Measurements from ENCODE around the gene ATXN7. TPM values are rescaled to one million over a fixed set of nuclear protein-coding genes. Genes with fewer than 3 reads are reported as not detected.
A peak's percentile ranks its signal among the peaks of the same experiment; 100 is the strongest.

Gene ATXN7
- total RNA-seq, 2 experiments from 2014 or later: 27.1 to 58.3 TPM

DNA sequence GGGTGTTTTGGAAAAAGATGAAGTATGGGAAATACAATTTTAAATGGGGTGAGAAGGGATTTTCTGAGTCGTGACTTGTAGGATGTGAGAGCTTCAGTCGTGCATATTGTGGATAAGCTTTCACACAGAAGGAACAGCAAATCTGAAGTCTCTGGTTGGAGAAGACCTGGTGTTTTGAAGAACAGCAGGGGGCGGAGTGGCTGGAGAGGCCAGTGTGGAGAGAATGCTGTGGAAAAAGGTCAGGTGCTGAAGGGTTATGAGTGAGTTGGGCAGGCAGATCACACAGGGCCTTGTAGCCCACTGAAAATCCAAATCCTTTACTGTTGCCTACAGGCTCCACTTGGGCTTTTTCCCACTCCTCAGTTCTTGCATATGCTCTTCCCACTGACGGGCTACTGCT lies 62.6 kb downstream of the ATXN7 start:
- ChIA-PET CTCF (no interaction called here), POLR2A (no interaction called here)
- ATAC-seq (no peak), DNase-seq (no peak)
- H3K36me3 Mint-ChIP-seq (ENCODE audit: low read depth): peaks cover 45% of the 10 kb centered on the region
- H3K27me3 Mint-ChIP-seq: no peaks in the 10 kb centered on the region
- peak overlapping the region; percentile 32 for H3K27ac Mint-ChIP-seq
- intact Hi-C loops (cut with DNase I, micrococcal nuclease): no loop called here
- H3K9me3 Mint-ChIP-seq (ENCODE audit: low read depth): no peaks in the 10 kb centered on the region
- H3K4me3 Mint-ChIP-seq: no peak overlapping the region
- H3K4me1 Mint-ChIP-seq: peaks cover 19% of the 10 kb centered on the region

DNA sequence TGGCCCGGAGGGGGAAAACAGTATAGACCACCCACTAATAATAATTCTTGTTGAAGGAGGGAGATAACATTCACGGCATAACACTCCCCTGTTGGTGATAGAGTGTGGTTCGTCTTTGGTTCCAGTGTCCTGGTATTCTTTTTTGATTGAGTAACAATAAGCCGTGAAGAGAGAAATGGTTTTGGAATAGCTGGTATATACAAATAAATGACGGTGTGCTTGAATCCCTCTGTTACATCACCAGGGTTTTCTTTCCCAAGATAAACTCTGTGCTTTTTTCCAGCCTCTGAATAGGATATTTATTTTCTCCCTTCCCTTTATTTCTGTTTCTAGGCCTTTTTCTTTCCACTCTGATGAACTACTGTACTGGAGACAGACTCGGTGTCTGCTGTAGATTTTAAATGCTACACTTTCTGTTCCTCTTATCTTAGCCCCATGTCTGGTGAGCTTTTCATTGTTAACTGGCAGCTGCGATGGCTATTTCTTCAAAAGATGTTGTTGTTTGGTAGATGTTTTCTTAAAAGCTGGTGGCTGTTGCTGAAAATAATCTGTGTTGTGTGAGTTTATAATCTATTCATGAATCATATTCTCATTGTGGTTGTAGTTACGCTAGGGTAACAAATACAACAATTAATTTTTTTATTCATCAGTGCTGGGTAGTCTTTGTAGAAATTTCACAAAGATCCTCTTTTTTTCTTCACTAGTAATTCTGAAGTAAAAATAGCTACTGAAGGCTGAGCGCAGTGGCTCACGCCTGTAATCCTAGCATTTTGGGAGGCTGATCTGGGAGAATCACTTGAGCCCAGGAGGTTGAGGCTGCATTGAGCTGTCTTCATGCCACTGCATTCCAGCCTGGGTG lies 64.0 kb downstream of the ATXN7 start:
- H3K27ac Mint-ChIP-seq: no peak overlapping the region
- H3K4me3 Mint-ChIP-seq: no peak overlapping the region
- no peaks in the 10 kb centered on the region for H3K27me3 Mint-ChIP-seq
- H3K36me3 Mint-ChIP-seq (ENCODE audit: low read depth): peaks cover 40% of the 10 kb centered on the region
- intact Hi-C loops (cut with DNase I, micrococcal nuclease): no loop called here
- H3K4me1 Mint-ChIP-seq: peaks cover 21% of the 10 kb centered on the region
- H3K9me3 Mint-ChIP-seq (ENCODE audit: low read depth): no peaks in the 10 kb centered on the region
- DNase-seq (no peak), ATAC-seq (no peak)
- ChIA-PET POLR2A (interaction anchor here (1.2 kb wide), 1 partner anchor 37 kb away, joined by 3 read pairs; no protein-coding TSS in a partner anchor), CTCF (interaction anchor here (0.6 to 0.9 kb wide), 2 partner anchors 14 to 17 kb away, joined by 3 read pairs; no protein-coding TSS in a partner anchor)

DNA sequence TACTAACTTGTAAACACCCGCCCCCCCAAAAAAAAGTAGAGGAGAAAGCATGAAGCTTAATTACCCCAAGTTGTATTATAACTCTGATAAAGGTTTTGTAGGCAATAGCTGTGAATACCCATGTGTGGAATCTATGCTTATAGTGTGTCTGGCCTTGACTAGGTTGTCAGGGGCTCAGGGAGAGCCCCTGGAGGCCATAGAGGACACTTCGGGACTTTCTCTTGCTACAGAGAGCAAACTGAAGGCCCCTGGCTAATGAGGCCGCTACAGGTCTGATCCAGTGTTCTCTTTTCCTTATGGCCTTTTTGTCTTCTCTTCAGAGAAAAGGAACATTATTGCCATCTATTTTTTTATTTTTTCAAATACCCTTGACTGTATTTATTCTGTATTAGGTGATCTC lies 67.6 kb downstream of the ATXN7 start:
- ATAC-seq: no peak
- H3K36me3 Mint-ChIP-seq (ENCODE audit: low read depth): peaks cover 23% of the 10 kb centered on the region
- ChIA-PET POLR2A (no interaction called here), CTCF (no interaction called here)
- H3K27me3 Mint-ChIP-seq: no peaks in the 10 kb centered on the region
- no peak for DNase-seq
- H3K4me3 Mint-ChIP-seq: no peak overlapping the region
- peaks cover 44% of the 10 kb centered on the region for H3K4me1 Mint-ChIP-seq
- H3K9me3 Mint-ChIP-seq (ENCODE audit: low read depth): no peaks in the 10 kb centered on the region
- H3K27ac Mint-ChIP-seq: no peak overlapping the region
- intact Hi-C loops (cut with DNase I, micrococcal nuclease): no loop called here

DNA sequence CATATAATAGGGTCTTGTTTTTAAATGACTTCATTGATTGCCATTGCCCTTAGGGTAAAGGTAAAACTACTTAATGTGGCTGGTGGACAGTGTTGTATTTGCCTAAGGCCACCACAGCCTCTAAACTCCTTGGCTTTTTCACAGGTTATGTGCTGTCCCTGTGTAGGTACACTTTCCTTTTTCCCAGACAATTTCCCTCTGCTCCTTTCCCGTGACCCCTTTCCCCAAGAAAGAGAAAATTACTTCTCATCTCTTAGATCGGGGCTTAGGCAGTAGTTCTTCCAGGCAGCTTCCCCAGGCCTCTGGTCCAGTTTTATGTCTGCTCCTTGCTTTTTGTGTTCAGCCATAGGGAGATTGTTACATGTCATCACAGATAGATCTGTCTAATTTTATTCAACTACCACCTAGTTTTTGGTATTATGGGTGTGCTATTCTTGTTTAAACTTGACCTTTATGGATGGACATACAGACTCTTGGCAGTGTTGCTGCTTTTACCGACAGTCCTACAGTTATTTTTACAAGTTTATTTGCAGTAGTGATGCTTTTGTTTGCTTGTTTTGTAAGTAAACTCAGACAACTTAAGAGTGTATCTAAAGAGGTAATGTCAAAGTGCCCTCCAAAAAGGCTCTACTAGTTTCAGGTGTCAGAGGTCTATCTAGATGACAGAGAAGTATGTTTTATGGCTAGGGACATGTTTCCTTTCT lies 69.0 kb downstream of the ATXN7 start:
- H3K4me1 Mint-ChIP-seq: peaks cover 57% of the 10 kb centered on the region
- DNase-seq: no peak
- ATAC-seq: no peak
- ChIA-PET CTCF (interaction anchor here (1.4 kb wide), 1 partner anchor 9 kb away, joined by 4 read pairs; no protein-coding TSS in a partner anchor), POLR2A (no interaction called here)
- intact Hi-C loops (cut with DNase I, micrococcal nuclease): no loop called here
- H3K27ac Mint-ChIP-seq: no peak overlapping the region
- H3K27me3 Mint-ChIP-seq: no peaks in the 10 kb centered on the region
- no peaks in the 10 kb centered on the region for H3K9me3 Mint-ChIP-seq (ENCODE audit: low read depth)
- H3K4me3 Mint-ChIP-seq: no peak overlapping the region
- H3K36me3 Mint-ChIP-seq (ENCODE audit: low read depth): peaks cover 18% of the 10 kb centered on the region

DNA sequence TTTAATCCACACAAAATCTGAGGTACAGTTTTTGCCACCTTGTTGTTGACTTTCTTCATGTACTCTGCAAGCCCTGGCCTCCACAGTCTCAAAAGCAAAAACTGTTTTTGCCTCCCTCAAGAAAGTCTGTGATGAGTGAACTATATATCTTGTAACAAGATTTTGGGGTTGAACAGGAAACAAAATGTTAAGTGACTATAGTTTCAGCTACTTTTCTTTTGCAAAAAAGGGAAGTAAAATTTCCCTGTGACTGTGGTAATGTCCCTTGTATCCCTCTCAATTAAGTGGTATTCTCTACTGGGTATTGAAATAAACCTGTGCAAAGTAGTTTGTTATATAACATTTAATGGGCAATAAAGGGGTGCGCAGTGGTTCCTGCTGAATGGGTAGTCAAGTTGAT lies 69.8 kb downstream of the ATXN7 start:
- ATAC-seq (no peak), DNase-seq (no peak)
- H3K4me1 Mint-ChIP-seq: peaks cover 65% of the 10 kb centered on the region
- intact Hi-C loops (cut with DNase I, micrococcal nuclease): no loop called here
- CTCF ChIA-PET: interaction anchor here (1.4 kb wide), 1 partner anchor 8 kb away, joined by 4 read pairs; no protein-coding TSS in a partner anchor
- H3K27me3 Mint-ChIP-seq: no peaks in the 10 kb centered on the region
- H3K27ac Mint-ChIP-seq: peak overlapping the region; percentile 51
- POLR2A ChIA-PET: no interaction called here
- no peak overlapping the region for H3K4me3 Mint-ChIP-seq
- H3K9me3 Mint-ChIP-seq (ENCODE audit: low read depth): no peaks in the 10 kb centered on the region
- H3K36me3 Mint-ChIP-seq (ENCODE audit: low read depth): peaks cover 24% of the 10 kb centered on the region

DNA sequence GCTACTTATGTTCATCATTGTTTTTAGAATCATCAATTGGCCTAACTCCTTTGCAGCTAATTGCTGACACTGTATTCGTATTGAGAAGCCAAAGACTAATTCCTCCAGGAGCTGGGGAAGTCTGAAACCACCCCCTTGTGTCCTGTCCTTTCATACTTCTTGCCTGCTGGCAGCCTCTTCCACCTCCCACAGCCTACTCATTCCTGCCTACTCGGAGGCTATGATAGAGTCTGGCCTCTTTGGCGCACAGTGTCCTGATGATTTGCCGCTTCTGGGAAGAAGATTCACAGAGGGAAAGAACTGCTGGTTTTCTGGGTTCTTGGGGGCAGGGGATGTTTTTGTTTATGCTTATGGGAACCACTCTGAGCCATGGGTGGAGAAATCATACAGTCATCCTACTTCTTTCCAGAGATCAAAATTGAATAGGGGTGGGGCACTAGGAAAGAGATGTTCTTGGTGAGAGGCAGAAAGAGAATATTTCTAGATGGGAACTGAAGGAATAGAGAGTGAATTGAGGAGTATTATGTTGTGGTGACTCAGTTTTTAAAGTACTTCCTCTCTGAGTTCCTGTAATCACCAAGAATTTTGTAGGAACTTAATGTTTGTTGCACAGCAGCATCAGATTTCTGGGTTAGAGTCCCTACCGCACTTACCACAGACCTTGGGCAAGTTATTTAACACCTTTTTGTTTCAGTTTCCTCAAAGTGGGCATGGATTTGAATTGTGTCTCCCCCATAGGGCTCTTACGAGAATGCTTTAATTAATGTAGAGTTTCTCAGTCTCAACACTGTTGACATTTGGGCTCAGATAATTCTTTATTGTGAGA lies 70.6 kb downstream of the ATXN7 start:
- ChIA-PET CTCF (interaction anchor here (1.4 kb wide), 1 partner anchor 8 kb away, joined by 4 read pairs; no protein-coding TSS in a partner anchor), POLR2A (no interaction called here)
- Mint-ChIP-seq H3K4me3 (no peak overlapping the region), H3K9me3 (ENCODE audit: low read depth) (no peaks in the 10 kb centered on the region), H3K27ac (peak overlapping the region; percentile 25), H3K4me1 (peaks cover 68% of the 10 kb centered on the region), H3K27me3 (no peaks in the 10 kb centered on the region), H3K36me3 (ENCODE audit: low read depth) (peaks cover 25% of the 10 kb centered on the region)
- intact Hi-C loops (cut with DNase I, micrococcal nuclease): no loop called here
- DNase-seq: no peak
- peak; percentile 30 for ATAC-seq

DNA sequence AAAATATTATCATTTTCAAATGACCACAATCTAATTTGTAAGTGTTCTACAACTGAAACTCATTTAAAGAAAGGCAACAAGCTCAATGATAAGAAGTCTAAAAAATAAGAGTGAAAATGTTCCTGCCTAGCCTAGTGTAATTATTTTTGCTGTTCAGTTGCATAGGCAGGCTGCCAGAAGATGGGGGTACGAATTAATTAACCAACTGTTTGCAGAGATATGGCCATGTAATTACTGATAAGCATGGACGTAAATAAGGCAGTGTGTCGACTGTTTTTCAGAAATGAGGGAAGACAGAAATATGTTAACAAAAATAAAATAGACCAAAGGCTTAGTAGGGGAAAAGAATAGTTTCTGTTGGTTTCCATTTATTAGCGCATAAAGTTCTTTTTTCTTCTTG lies 73.3 kb downstream of the ATXN7 start:
- Mint-ChIP-seq H3K27ac (no peak overlapping the region), H3K9me3 (ENCODE audit: low read depth) (no peaks in the 10 kb centered on the region), H3K4me3 (no peak overlapping the region), H3K4me1 (peaks cover 60% of the 10 kb centered on the region), H3K27me3 (no peaks in the 10 kb centered on the region), H3K36me3 (ENCODE audit: low read depth) (peaks cover 19% of the 10 kb centered on the region)
- intact Hi-C loops (cut with DNase I, micrococcal nuclease): no loop called here
- POLR2A ChIA-PET: no interaction called here
- DNase-seq: no peak
- CTCF ChIA-PET: interaction anchor here (1.7 kb wide), 1 partner anchor 25 kb away, joined by 4 read pairs; no protein-coding TSS in a partner anchor
- ATAC-seq: no peak

DNA sequence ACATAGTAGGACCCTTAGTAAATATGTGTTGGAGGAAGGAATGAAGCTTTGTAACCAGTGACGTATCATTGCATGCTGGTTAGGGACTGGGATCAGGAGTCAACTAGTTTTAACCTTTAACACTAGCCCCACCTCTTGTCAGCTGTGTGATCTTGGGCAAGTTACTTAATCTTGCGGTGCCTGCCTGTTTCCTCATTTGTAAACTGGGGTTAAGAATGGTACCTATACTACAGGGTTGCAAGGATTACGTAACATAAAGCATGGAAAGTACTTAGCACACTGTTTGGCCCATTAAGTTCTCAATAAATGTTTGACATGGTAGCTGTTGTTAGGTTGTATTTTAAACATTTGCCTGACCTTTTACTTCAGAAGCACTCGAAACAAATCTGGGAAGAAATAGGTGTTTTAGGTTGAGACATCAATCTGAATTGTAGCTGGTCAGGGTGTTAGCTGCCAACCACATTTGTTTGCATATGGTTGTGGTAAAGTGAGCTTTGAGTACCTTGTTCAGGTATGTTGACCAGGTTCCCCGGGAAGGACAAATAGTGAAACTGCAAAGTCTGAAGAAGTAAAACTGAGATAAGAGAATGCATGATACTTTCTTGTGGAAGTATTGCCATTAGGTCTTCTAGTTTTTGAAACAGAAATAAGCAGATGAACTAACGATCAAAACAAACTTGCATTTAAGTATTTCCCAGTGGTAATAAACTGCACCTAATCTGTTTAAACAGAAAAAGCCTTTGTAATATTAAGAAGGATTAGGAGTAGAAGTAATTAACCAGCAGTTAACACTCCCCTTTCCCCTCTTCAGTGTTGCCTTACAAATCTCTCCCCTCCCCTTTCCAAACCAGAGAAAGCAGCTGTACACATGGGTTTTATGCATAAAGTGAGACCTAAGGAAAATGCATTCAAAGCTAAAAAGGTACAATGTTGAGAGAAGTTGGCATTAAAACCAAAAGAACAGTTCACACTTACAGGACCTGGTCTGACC lies 74.3 kb downstream of the ATXN7 start:
- Mint-ChIP-seq H3K36me3 (ENCODE audit: low read depth) (peaks cover 21% of the 10 kb centered on the region), H3K4me3 (no peak overlapping the region), H3K4me1 (peaks cover 52% of the 10 kb centered on the region), H3K27ac (no peak overlapping the region), H3K9me3 (ENCODE audit: low read depth) (no peaks in the 10 kb centered on the region), H3K27me3 (no peaks in the 10 kb centered on the region)
- intact Hi-C loops (cut with DNase I, micrococcal nuclease): no loop called here
- CTCF ChIA-PET: no interaction called here
- ATAC-seq (no peak), DNase-seq (no peak)
- POLR2A ChIA-PET: no interaction called here

DNA sequence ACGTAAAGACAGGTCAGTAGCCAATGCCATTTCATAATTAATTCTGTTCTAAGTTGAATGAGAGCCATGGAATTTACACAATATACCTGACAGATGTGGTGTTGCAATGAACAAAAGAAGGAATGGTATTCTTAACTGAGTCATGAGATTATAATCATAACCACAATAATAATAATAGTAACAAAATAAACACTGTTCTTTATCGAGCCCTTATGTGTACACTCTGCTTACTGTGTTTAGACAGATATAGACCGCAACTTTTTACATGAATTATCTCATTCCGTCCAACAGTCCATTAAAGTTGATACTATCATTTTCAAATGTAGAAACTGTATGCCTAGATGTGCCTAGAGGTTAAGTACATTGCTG lies 76.7 kb downstream of the ATXN7 start:
- peaks cover 31% of the 10 kb centered on the region for H3K36me3 Mint-ChIP-seq (ENCODE audit: low read depth)
- intact Hi-C loops (cut with DNase I, micrococcal nuclease): no loop called here
- ChIA-PET POLR2A (no interaction called here), CTCF (interaction anchor here (1.0 to 1.3 kb wide), 2 partner anchors 18 to 20 kb away, joined by 3 read pairs; no protein-coding TSS in a partner anchor)
- no peaks in the 10 kb centered on the region for H3K27me3 Mint-ChIP-seq
- DNase-seq (no peak), ATAC-seq (no peak)
- no peak overlapping the region for H3K4me3 Mint-ChIP-seq
- peaks cover 38% of the 10 kb centered on the region for H3K4me1 Mint-ChIP-seq
- H3K27ac Mint-ChIP-seq: no peak overlapping the region
- no peaks in the 10 kb centered on the region for H3K9me3 Mint-ChIP-seq (ENCODE audit: low read depth)

DNA sequence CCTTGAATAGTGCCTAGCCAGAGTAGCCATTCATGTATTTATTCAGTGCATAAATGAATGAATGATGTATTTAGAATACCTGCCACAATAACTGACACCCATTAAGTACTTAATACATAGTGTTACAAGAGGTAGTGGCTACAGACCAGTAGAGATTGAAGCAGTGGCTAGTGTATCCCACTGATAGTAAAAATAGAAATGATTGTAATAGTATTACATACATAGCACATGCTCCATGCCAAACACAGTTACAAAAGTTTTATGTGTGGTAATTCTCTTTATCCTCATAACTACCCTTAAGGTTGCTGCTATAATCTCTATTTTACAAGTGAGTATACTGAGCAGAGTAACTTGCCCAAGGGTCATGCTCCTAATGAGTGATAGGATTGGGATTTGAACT lies 78.9 kb downstream of the ATXN7 start:
- H3K36me3 Mint-ChIP-seq (ENCODE audit: low read depth): peaks cover 33% of the 10 kb centered on the region
- POLR2A ChIA-PET: no interaction called here
- peaks cover 41% of the 10 kb centered on the region for H3K4me1 Mint-ChIP-seq
- no peaks in the 10 kb centered on the region for H3K27me3 Mint-ChIP-seq
- DNase-seq (no peak), ATAC-seq (no peak)
- intact Hi-C loops (cut with DNase I, micrococcal nuclease): no loop called here
- H3K9me3 Mint-ChIP-seq (ENCODE audit: low read depth): no peaks in the 10 kb centered on the region
- H3K27ac Mint-ChIP-seq: no peak overlapping the region
- H3K4me3 Mint-ChIP-seq: no peak overlapping the region
- CTCF ChIA-PET: interaction anchor here (0.9 to 1.4 kb wide), 2 partner anchors 9 to 32 kb away, joined by 3 to 4 read pairs; no protein-coding TSS in a partner anchor
